ENCODE data around the gene CDC42BPG.

The CDC42BPG gene

DNA sequence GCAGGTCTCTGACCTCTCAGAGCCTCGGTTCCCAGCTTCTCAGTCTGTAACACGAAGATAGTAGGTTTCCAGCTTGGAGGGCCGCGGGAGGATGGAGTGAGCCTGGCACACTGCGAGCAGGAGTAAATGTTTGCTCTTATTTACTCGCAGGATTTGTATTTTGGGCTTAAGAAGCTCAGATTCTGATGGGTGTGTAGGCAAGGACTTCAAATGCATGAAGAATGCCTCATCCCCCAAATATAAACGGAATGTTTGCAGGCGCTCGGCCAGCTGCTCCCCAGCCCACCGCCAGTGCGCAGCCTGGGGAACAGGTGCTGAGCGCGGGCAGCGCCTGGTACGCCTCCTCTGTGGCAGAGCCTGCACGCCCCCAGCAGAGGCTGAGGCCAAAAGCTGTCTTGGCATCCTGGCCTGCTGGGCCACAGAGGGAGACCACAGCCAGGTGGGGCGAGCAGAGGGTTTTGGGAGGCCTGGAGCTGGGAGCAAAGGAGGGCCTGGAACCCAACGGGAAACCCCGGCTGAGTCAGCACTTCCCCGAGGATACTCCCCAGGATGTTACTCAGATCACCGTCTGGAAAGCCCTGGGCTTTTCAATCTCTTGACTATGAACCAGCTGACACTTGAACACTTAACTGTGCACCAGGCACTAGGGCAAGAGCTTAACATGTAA lies 24.6 kb upstream of the CDC42BPG start:
- no peak overlapping the region for H3K4me3 Mint-ChIP-seq

GRCh38 chr11:64867748-64868462 lies 23.5 kb upstream of the CDC42BPG start:
- TF ChIP-seq, protein P1, sequence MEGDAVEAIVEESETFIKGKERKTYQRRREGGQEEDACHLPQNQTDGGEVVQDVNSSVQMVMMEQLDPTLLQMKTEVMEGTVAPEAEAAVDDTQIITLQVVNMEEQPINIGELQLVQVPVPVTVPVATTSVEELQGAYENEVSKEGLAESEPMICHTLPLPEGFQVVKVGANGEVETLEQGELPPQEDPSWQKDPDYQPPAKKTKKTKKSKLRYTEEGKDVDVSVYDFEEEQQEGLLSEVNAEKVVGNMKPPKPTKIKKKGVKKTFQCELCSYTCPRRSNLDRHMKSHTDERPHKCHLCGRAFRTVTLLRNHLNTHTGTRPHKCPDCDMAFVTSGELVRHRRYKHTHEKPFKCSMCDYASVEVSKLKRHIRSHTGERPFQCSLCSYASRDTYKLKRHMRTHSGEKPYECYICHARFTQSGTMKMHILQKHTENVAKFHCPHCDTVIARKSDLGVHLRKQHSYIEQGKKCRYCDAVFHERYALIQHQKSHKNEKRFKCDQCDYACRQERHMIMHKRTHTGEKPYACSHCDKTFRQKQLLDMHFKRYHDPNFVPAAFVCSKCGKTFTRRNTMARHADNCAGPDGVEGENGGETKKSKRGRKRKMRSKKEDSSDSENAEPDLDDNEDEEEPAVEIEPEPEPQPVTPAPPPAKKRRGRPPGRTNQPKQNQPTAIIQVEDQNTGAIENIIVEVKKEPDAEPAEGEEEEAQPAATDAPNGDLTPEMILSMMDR (IDR thresholded peaks at IDR 0.05), result no peak
- no peaks in the 10 kb centered on the region for H3K9me3 Mint-ChIP-seq
- no peak overlapping the region for H3K4me3 Mint-ChIP-seq
- no peak for DNase-seq
- peaks cover 2% of the 10 kb centered on the region for H3K27me3 Mint-ChIP-seq (ENCODE audit: low read depth, poor library complexity)
- peak overlapping the region; percentile 25 for H3K27ac Mint-ChIP-seq
- H3K36me3 Mint-ChIP-seq (ENCODE audit: low read depth), result peaks cover 21% of the 10 kb centered on the region
- H3K4me1 Mint-ChIP-seq, result peaks cover 73% of the 10 kb centered on the region

More for the DNA sequence above, 24.6 kb upstream of the CDC42BPG start:
- TF ChIP-seq, protein P1 (IDR thresholded peaks at IDR 0.05), result no peak
- peaks cover 27% of the 10 kb centered on the region for H3K36me3 Mint-ChIP-seq (ENCODE audit: low read depth)
- no peak for DNase-seq
- peak overlapping the region; percentile 62 for H3K27ac Mint-ChIP-seq
- H3K27me3 Mint-ChIP-seq (ENCODE audit: low read depth, poor library complexity), result peaks cover 2% of the 10 kb centered on the region
- H3K4me1 Mint-ChIP-seq, result peaks cover 66% of the 10 kb centered on the region
- H3K9me3 Mint-ChIP-seq, result no peaks in the 10 kb centered on the region

DNA sequence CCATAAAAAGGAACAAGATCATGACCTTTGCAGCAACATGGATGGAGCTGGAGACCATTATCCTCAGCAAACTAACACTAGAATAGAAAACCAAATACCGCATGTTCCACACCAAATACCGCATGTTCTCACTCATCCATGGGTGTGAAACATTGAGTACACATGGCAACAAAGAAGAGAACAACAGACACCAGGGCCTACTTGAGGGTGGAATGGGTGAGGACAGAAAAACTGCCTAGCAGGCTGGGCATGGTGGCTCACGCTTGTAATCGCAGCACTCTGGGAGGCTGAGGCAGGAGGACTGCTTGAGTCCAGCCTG lies 21.7 kb upstream of the CDC42BPG start:
- TF ChIP-seq, protein P1 (IDR thresholded peaks at IDR 0.05), result no peak
- DNase-seq, result no peak
- Mint-ChIP-seq H3K9me3 (no peaks in the 10 kb centered on the region), H3K27me3 (ENCODE audit: low read depth, poor library complexity) (peaks cover 2% of the 10 kb centered on the region), H3K36me3 (ENCODE audit: low read depth) (peaks cover 16% of the 10 kb centered on the region), H3K4me1 (peaks cover 68% of the 10 kb centered on the region), H3K27ac (no peak overlapping the region), H3K4me3 (no peak overlapping the region)

DNA sequence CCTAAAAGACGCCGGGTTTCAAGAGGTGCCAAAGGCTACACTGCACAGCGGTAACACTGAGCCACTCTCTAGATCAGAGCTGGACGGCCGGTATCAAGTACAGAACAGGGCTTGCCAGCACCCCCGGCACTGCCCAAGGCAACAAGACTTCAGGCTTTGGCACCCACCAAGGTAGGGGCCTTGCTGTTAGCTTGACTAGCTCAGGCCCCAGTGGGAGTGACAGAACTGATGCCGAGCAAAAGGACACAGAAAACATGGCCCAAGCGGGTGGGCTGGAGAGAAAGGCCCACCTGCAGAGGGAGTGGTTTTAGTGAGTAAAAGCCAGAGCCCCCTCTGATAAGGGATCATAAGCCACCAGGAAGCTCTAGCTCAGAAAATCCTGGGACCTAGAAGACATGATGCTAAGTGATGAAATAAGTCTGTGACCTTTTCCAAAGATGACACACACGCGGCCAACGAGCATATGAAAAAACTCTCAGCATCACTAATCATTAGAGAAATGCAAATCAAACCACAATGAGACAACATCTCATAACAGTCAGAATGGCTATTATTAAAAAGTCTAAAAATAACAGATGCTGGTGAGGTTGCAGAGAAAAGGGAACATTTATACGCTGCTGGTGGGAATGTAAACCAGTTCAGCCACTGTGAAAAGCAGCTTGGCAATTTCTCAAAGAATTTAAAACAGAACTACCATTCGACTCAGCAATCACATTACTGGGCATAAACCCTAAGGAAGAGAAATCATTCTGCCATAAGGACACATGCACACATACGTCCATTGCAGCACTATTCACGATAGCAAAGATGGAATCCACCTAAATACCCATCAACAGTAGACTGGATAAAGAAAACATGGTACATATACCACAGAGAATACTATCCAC lies 21.1 kb upstream of the CDC42BPG start:
- H3K36me3 Mint-ChIP-seq (ENCODE audit: low read depth), result peaks cover 16% of the 10 kb centered on the region
- H3K4me1 Mint-ChIP-seq, result peaks cover 62% of the 10 kb centered on the region
- peaks cover 2% of the 10 kb centered on the region for H3K27me3 Mint-ChIP-seq (ENCODE audit: low read depth, poor library complexity)
- no peak overlapping the region for H3K4me3 Mint-ChIP-seq
- TF ChIP-seq, protein P1 (IDR thresholded peaks at IDR 0.05), result no peak
- H3K27ac Mint-ChIP-seq, result no peak overlapping the region
- H3K9me3 Mint-ChIP-seq, result no peaks in the 10 kb centered on the region
- no peak for DNase-seq

DNA sequence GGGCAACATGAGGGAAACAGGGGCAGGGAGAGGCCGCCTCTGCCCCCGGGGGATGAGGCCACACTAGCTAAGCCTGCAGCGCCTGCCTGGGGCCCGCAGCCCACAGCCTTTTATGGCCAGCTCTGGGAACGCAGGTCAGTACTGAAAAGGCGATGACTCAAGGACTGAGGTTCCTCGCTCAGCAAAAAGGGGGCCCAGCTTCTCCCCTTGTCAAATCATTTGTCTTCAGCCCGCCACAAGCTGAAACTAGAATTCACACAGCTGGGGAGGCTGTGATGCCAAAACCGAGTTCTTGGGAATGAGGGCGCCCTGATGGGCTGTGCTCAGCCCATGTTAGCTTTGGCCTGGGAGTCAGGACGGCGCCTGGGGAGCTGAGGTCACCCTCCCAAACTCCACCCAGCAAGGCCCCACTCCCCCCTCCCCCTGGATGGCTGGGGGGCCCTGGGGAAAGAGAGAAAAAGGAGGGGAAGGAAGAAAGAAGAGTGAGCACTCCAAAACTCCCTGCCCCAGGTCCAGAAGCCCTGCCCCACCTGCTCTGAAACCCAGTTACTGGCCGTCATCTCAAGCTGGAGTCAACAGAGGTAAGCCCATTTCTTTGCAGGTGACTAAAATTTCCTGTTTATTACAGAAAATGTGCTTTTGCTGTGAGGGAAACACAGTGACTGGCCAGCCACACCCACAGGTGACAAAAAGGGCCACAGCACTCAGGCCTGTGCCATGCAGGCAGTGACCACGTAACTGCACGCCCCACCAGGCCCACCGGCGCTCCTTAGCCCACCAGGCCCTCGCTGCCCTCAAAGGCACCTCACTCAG lies 20.2 kb upstream of the CDC42BPG start:
- no peaks in the 10 kb centered on the region for H3K9me3 Mint-ChIP-seq
- peaks cover 23% of the 10 kb centered on the region for H3K36me3 Mint-ChIP-seq (ENCODE audit: low read depth)
- no peak overlapping the region for H3K4me3 Mint-ChIP-seq
- no peak for DNase-seq
- H3K27ac Mint-ChIP-seq, result no peak overlapping the region
- peaks cover 2% of the 10 kb centered on the region for H3K27me3 Mint-ChIP-seq (ENCODE audit: low read depth, poor library complexity)
- peaks cover 54% of the 10 kb centered on the region for H3K4me1 Mint-ChIP-seq
- TF ChIP-seq, protein P1 (IDR thresholded peaks at IDR 0.05), result no peak

All from nephron progenitor cell (in vitro differentiated cells).